Measurements from ENCODE around the gene FTO. TPM values are rescaled to one million over a fixed set of nuclear protein-coding genes. Genes with fewer than 3 reads are reported as not detected.
"Not testable (repeated sequence)": the region's sequence is repeated elsewhere in the genome, so short reads cannot be mapped to it uniquely, and the experiment has no call there.

FTO gene
- total RNA-seq, 4 donors from 2014 or later, result 29.0 to 64.1 (median 48.1) TPM

DNA sequence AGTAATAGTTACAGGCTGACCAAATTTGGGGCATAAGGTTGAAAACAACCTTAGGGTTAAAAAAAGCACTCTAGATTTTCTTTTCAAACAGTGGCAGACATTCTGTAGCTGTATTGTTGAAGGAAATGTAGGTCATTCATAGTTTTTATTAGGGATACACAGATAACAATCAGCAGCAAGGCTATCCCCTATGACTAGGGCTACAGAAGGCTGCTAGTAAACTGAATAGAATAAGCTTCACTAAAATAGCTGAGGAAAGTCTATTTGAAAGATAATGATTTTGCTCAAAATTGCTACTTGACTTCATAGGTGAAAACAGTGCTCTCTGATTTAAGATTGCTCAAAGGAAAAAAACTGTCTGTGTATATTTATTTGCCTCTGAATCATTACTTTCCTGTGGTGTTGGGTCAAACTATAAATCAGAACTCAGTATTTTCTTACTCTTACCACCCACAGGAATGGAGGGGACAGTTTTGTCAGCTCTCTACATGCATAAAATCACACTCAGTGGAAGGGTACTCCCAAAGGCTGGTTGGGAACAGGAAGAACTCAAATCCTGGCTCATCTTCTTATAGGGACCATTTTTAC is 25.1 kb upstream of the FTO start:
- intact Hi-C loops (cut with DNase I), result no loop called here
- Histone ChIP-seq H3K4me1 (no peaks in the 10 kb centered on the region), H3K4me3 (no peak overlapping the region), H3K36me3 (no peaks in the 10 kb centered on the region), H3K27me3 (no peaks in the 10 kb centered on the region), H3K27ac (no peak overlapping the region), H3K9me3 (no peaks in the 10 kb centered on the region)
- DNase-seq, result no peak
- TF ChIP-seq, protein P1, sequence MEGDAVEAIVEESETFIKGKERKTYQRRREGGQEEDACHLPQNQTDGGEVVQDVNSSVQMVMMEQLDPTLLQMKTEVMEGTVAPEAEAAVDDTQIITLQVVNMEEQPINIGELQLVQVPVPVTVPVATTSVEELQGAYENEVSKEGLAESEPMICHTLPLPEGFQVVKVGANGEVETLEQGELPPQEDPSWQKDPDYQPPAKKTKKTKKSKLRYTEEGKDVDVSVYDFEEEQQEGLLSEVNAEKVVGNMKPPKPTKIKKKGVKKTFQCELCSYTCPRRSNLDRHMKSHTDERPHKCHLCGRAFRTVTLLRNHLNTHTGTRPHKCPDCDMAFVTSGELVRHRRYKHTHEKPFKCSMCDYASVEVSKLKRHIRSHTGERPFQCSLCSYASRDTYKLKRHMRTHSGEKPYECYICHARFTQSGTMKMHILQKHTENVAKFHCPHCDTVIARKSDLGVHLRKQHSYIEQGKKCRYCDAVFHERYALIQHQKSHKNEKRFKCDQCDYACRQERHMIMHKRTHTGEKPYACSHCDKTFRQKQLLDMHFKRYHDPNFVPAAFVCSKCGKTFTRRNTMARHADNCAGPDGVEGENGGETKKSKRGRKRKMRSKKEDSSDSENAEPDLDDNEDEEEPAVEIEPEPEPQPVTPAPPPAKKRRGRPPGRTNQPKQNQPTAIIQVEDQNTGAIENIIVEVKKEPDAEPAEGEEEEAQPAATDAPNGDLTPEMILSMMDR (IDR thresholded peaks at IDR 0.05), result no peak
- TF ChIP-seq POLR2A (IDR thresholded peaks at IDR 0.05), result no peak

DNA sequence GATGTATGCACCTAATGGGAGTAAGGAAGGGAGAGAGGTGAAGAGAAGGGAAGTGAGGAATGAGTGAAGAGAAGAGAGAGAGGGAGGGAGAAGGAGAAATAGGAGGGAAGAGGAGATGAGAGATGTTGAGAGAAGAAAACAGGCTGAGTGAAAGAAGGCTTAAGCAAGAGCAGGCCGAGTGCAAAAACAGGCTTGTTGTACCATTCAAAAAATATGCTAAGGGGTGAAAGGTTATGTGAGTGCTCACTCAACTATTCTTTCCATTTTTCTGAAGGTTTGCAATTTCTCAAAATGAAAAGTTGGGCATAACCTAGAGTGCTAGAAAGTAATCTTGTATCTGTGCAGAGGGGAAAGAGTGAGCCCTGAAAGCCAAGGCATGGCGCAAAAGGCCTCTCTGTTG is 23.2 kb upstream of the FTO start:
- Histone ChIP-seq H3K27me3 (no peaks in the 10 kb centered on the region), H3K27ac (no peak overlapping the region), H3K4me1 (no peaks in the 10 kb centered on the region), H3K9me3 (no peaks in the 10 kb centered on the region), H3K36me3 (peaks cover 0 to 8% (median 0%) of the 10 kb centered on the region in 3 donors), H3K4me3 (no peak overlapping the region)
- TF ChIP-seq POLR2A (IDR thresholded peaks at IDR 0.05), result no peak
- TF ChIP-seq, protein P1 (IDR thresholded peaks at IDR 0.05), result no peak
- intact Hi-C loops (cut with DNase I), result no loop called here
- DNase-seq, result no peak
- 86 to 93% methylated on average over 2 of the region's 2 CpGs for WGBS, 2 donors

DNA sequence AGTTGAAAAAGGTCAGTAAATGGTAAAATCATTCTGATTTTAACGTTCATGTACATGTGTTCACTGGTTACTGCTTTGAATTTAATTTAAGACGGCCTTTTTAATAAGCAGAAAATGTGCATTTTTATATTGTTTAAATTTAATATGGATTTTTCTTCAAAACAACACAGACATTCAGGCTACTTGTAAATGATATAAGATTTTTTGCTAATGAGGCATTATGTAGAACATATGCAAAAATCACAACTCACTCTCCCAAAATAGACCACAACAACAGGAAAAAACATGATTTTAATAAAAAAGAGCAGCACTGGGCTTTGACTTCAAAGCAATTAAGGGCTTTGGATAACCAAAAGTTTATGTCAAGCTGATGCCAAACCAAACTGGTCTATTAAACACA is 22.6 kb upstream of the FTO start:
- no peak for DNase-seq
- Histone ChIP-seq H3K9me3 (no peaks in the 10 kb centered on the region), H3K27ac (no peak overlapping the region), H3K36me3 (peaks cover 0 to 13% (median 0%) of the 10 kb centered on the region in 3 donors), H3K27me3 (no peaks in the 10 kb centered on the region), H3K4me3 (no peak overlapping the region), H3K4me1 (no peaks in the 10 kb centered on the region)
- TF ChIP-seq, protein P1 (IDR thresholded peaks at IDR 0.05), result no peak
- no peak for TF ChIP-seq POLR2A (IDR thresholded peaks at IDR 0.05)
- WGBS, 2 donors, result 61 to 70% methylated on average over 2 of the region's 2 CpGs
- intact Hi-C loops (cut with DNase I), result no loop called here

DNA sequence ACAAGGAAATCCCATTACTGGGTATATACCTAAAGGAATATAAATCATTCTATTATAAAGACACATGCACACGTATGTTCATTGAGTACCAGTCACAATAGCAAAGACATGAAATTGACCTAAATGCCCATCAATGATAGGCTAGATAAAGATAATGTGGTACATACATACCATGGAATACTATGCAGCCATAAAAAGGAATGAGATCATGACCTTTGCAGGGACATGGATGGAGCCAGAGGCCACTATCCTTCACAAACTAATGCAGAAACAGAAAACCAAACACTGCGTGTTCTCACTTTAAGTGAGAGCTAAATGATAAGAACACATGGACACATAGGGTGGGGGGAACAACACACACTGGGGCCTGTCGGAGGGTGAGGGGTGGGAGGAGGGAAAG is 18.6 kb upstream of the FTO start:
- intact Hi-C loops (cut with DNase I); H3K4me3 ChIP-seq; H3K27me3 ChIP-seq; DNase-seq; H3K9me3 ChIP-seq; H3K27ac ChIP-seq; H3K4me1 ChIP-seq: not testable (repeated sequence)
- peaks cover 0 to 19% (median 0%) of the 10 kb centered on the region in 3 donors for H3K36me3 ChIP-seq
- 96 to 98% methylated on average over 3 of the region's 3 CpGs for whole genome bisulfite sequencing, 2 donors

DNA sequence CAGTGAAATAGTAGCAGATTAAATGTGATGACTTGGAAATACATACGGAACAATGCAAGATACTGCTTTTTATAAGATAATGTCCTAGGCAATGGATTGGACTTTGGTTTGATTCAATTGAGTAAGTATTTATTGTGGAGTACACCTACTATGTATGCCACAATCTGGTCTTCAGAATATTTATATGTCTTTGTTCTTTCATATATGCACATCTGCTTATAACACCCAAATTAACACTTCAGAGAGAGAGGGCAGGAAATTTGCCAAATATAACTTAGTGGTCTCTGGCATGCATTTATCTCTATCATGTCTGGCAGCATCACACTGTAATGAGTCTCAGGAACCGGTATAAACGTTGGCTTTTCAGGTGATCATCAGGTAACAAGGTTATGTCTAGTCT is 17.2 kb upstream of the FTO start:
- H3K4me3 ChIP-seq, result no peak overlapping the region
- H3K36me3 ChIP-seq, result peaks cover 0 to 19% (median 0%) of the 10 kb centered on the region in 3 donors
- TF ChIP-seq, protein P1 (IDR thresholded peaks at IDR 0.05), result no peak
- 89 to 98% methylated on average over 3 of the region's 3 CpGs for WGBS, 2 donors
- H3K27me3 ChIP-seq, result no peaks in the 10 kb centered on the region
- DNase-seq, result no peak
- no peaks in the 10 kb centered on the region for H3K9me3 ChIP-seq
- intact Hi-C loops (cut with DNase I), result no loop called here
- no peaks in the 10 kb centered on the region for H3K4me1 ChIP-seq
- H3K27ac ChIP-seq, result no peak overlapping the region

DNA sequence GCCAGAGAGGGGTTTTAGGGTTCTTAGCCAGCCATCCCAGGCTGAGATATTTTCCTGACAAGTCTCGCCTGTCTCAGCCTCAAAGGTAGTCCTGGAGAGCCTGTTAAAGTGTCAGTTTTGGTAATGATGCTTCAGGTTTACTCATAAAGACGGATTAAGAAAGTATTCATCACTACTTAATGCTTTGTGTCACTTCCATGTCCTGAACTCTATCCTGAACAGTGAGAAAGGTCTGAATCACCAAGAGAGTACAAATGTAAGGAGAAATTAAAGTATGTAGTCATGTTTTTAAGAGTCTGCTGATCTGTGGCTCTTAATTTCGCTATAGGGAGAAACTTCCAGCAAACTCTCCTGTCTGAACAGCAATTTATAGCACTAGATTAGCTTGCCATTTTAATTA is 14.3 kb upstream of the FTO start:
- H3K4me1 ChIP-seq, result no peaks in the 10 kb centered on the region
- peaks cover 0 to 26% (median 0%) of the 10 kb centered on the region in 3 donors for H3K36me3 ChIP-seq
- H3K4me3 ChIP-seq, result no peak overlapping the region
- no peaks in the 10 kb centered on the region for H3K27me3 ChIP-seq
- no peak for DNase-seq
- intact Hi-C loops (cut with DNase I), result no loop called here
- TF ChIP-seq, protein P1 (IDR thresholded peaks at IDR 0.05), result no peak
- no peak for TF ChIP-seq POLR2A (IDR thresholded peaks at IDR 0.05)
- H3K9me3 ChIP-seq, result no peaks in the 10 kb centered on the region
- 57 to 75% methylated on average over 3 of the region's 3 CpGs for WGBS, 2 donors
- no peak overlapping the region for H3K27ac ChIP-seq

Data from esophagus squamous epithelium (tissue), 5 donors.